Progenitor cell of endocrine pancreas (in vitro differentiated cells): ENCODE data around the gene TAS2R30. TPM values are rescaled to one million over a fixed set of nuclear protein-coding genes. Genes with fewer than 3 reads are reported as not detected.
A peak's percentile ranks its signal among the peaks of the same experiment; 100 is the strongest.

Source experiments
- DNase-seq: peaks from one replicate; pipeline ENCODE4 v3.0.0; 2021; ENCODE audit warnings: low spot score; ENCODE audit not compliant: unreplicated experiment
- H3K27ac Mint-ChIP-seq: 2 replicates; pipeline ENCODE4 v1.8.0; 2021; ENCODE audit warnings: mild to moderate bottlenecking, moderate library complexity, mixed read lengths
- H3K27me3 Mint-ChIP-seq: 2 replicates; pipeline ENCODE4 v1.8.0; 2021; ENCODE audit warnings: mixed read lengths
- H3K36me3 Mint-ChIP-seq: 2 replicates; pipeline ENCODE4 v1.8.0; 2022; ENCODE audit warnings: mixed read lengths; ENCODE audit not compliant: insufficient read depth
- H3K4me1 Mint-ChIP-seq: 2 replicates; pipeline ENCODE4 v1.8.0; 2021; ENCODE audit warnings: low read depth, mixed read lengths
- H3K4me3 Mint-ChIP-seq: 2 replicates; pipeline ENCODE4 v1.8.0; 2021; ENCODE audit warnings: low read depth, mild to moderate bottlenecking, moderate library complexity, mixed read lengths
- H3K9me3 Mint-ChIP-seq: 2 replicates; pipeline ENCODE4 v1.8.0; 2021; ENCODE audit warnings: low read depth, mixed read lengths
- CTCF ChIP-seq: fragments of 200-600 bp; sonication (generic); IDR thresholded peaks from one replicate; pipeline ENCODE4 v1.5.0; 2021; ENCODE audit warnings: antibody characterized with exemption, mild to moderate bottlenecking; ENCODE audit not compliant: unreplicated experiment
- total RNA-seq: library from RNA; stranded (reverse); gene quantifications from 2 replicates; pipeline ENCODE4 v1.2.1, GENCODE V29; 2021

The TAS2R30 gene
- total RNA-seq, 1 donor from 2014 or later = 5.6 TPM

GRCh38 chr12:11147420-11147819, 13.0 kb upstream of the TAS2R30 start:
- TF ChIP-seq CTCF = no peak
- H3K27me3 Mint-ChIP-seq = no peaks in the 10 kb centered on the region
- peaks cover 56% of the 10 kb centered on the region for H3K36me3 Mint-ChIP-seq
- no peaks in the 10 kb centered on the region for H3K4me1 Mint-ChIP-seq
- H3K4me3 Mint-ChIP-seq = no peak overlapping the region
- DNase-seq = no peak
- peaks cover 53% of the 10 kb centered on the region for H3K9me3 Mint-ChIP-seq
- no peak overlapping the region for H3K27ac Mint-ChIP-seq

GRCh38 chr12:11144297-11144696, 9.9 kb upstream of the TAS2R30 start:
- peaks cover 50% of the 10 kb centered on the region for H3K9me3 Mint-ChIP-seq
- peak overlapping the region; percentile 18 for H3K27ac Mint-ChIP-seq

GRCh38 chr12:11143352-11143751, 8.9 kb upstream of the TAS2R30 start:
- TF ChIP-seq CTCF = no peak
- Mint-ChIP-seq H3K27ac (no peak overlapping the region), H3K9me3 (peaks cover 48% of the 10 kb centered on the region), H3K27me3 (no peaks in the 10 kb centered on the region), H3K4me1 (no peaks in the 10 kb centered on the region), H3K36me3 (peaks cover 59% of the 10 kb centered on the region), H3K4me3 (no peak overlapping the region)
- no peak for DNase-seq

More at GRCh38 chr12:11144297-11144696, 9.9 kb upstream of the TAS2R30 start:
- TF ChIP-seq CTCF = no peak
- Mint-ChIP-seq H3K4me1 (no peaks in the 10 kb centered on the region), H3K4me3 (no peak overlapping the region), H3K27me3 (no peaks in the 10 kb centered on the region), H3K36me3 (peaks cover 60% of the 10 kb centered on the region)
- DNase-seq = no peak

GRCh38 chr12:11136075-11136474, 1.6 kb upstream of the TAS2R30 start:
- H3K9me3 Mint-ChIP-seq = peaks cover 8% of the 10 kb centered on the region
- H3K27me3 Mint-ChIP-seq = no peaks in the 10 kb centered on the region
- DNase-seq = no peak
- H3K27ac Mint-ChIP-seq = no peak overlapping the region
- no peak for TF ChIP-seq CTCF
- no peak overlapping the region for H3K4me3 Mint-ChIP-seq
- peaks cover 11% of the 10 kb centered on the region for H3K4me1 Mint-ChIP-seq
- peaks cover 12% of the 10 kb centered on the region for H3K36me3 Mint-ChIP-seq

- no peak for TF ChIP-seq CTCF
- peaks cover 4% of the 10 kb centered on the region for H3K9me3 Mint-ChIP-seq
- peaks cover 14% of the 10 kb centered on the region for H3K36me3 Mint-ChIP-seq
Observed at GRCh38 chr12:11133816-11134215, 628 bp downstream of the TAS2R30 start.

More at GRCh38 chr12:11133816-11134215, 628 bp downstream of the TAS2R30 start:
- Mint-ChIP-seq H3K4me3 (no peak overlapping the region), H3K27ac (no peak overlapping the region), H3K4me1 (peaks cover 13% of the 10 kb centered on the region), H3K27me3 (no peaks in the 10 kb centered on the region)
- no peak for DNase-seq
